Measurements from ENCODE around the gene KCNQ1. TPM values are rescaled to one million over a fixed set of nuclear protein-coding genes. Genes with fewer than 3 reads are reported as not detected.

KCNQ1 gene
- total RNA-seq, 1 donor from 2014 or later, result 2.6 TPM

DNA sequence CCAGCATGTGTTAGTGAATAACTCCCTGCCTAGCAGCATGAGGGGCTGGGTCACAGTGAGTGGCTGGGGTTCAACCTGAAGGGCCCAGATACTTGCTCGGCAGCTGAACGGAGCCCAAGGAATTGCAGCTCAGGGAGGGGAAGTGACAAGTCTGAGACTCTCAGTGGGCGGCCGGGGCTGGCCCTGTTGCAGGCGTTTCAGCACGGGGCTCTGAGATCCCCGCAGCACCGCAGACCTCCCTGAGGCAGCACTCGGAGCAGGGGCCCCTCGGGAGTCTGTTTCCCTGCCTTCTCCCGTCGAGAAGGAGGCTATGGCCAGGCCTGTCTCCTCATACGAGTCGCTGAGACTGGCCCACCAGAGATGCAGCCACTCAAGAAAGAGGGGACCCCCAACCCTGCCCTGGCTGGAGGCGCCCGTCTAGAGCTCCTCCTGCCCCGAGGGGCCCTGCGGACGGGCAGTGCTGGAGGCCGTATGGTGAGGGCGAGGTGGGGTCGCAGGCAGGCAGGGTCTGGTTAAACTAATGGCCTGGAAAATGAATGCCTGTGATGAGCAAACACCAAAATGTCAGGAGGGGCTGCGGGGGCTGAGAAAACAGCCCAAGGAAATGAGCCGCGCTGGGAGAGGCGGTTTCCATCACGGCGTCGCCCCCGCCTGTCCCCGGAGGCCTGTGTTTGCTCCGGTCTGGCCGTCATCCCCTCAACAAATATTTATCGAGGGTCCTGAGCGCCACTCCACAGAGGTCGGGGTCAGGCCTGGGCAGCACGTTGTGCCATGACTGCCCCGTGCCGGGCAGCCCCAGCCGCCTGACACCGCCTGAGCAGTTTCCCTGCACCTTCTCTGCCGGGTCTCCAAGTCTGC lies 35.0 kb upstream of the KCNQ1 start:
- Histone ChIP-seq H3K9ac (ENCODE audit: low read depth in 1 of 3, low read length in 3 of 3) (no peak overlapping the region), H3K9me3 (ENCODE audit: control insufficient read depth in 3 of 3, low read length in 3 of 3) (no peaks in the 10 kb centered on the region), H3K27me3 (ENCODE audit: control insufficient read depth in 3 of 3, insufficient read depth in 3 of 3, low read length in 3 of 3) (peaks cover 0 to 9% (median 8%) of the 10 kb centered on the region in 3 donors), H3K4me3 (ENCODE audit: low read length in 3 of 3) (no peak overlapping the region), H3K27ac (ENCODE audit: low read depth, low read length) (no peak overlapping the region), H3K36me3 (ENCODE audit: control insufficient read depth in 3 of 3, insufficient read depth in 3 of 3, low read length in 3 of 3) (no peaks in the 10 kb centered on the region), H3K4me1 (ENCODE audit: control insufficient read depth in 3 of 3, insufficient read depth in 3 of 3, low read length in 3 of 3) (peaks cover 0 to 4% (median 0%) of the 10 kb centered on the region in 3 donors)

- Histone ChIP-seq H3K36me3 (ENCODE audit: control insufficient read depth in 3 of 3, insufficient read depth in 3 of 3, low read length in 3 of 3) (no peaks in the 10 kb centered on the region), H3K4me1 (ENCODE audit: control insufficient read depth in 3 of 3, insufficient read depth in 3 of 3, low read length in 3 of 3) (peaks cover 0 to 4% (median 0%) of the 10 kb centered on the region in 3 donors)
These were observed 34.2 kb upstream of the KCNQ1 start for GRCh38 chr11:2410616-2411015.

DNA sequence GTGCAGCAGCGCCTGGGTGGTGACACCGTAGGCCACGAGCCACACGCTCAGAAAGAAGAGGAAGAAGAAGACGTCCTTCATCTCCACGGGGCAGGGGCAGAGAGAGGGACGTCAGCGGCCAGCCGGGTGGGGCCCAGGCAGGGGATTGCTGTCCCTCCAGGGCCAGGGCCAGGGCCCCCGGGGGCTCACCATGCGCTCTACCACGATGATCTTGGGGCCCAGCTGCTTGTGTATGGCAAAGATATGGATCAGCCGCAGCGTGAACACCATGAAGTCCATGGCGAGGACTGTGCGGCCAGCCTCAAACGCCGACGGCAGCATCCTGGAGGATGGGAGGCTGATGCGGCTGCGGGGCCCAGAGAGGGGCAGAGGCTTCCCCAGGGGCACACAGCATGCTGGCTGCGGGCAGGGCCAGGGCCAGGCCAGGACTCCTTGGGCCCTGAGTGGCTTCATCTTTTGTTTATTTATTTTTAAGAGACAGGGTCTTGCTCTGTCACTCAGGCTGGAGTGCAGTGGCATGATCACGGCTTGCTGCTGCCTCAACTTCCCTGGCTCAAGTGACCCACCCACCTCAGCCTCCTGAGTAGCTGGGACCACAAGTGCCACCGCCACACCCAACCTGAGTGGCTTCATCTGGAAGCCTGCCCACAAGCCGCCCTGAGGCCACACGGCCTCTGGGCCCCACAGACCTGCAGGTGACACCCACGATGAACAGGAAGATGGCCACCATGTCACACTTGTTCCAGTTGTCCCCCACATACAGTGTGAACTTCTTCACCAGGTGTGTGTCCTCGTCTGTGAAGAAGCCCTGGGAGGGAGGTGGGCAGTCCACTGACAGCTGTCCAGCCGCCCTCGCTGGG lies 33.1 kb upstream of the KCNQ1 start:
- Histone ChIP-seq H3K36me3 (ENCODE audit: control insufficient read depth in 3 of 3, insufficient read depth in 3 of 3, low read length in 3 of 3) (no peaks in the 10 kb centered on the region), H3K9ac (ENCODE audit: low read depth in 1 of 3, low read length in 3 of 3) (no peak overlapping the region), H3K4me3 (ENCODE audit: low read length in 3 of 3) (no peak overlapping the region), H3K4me1 (ENCODE audit: control insufficient read depth in 3 of 3, insufficient read depth in 3 of 3, low read length in 3 of 3) (peaks cover 0 to 4% (median 0%) of the 10 kb centered on the region in 3 donors), H3K9me3 (ENCODE audit: control insufficient read depth in 3 of 3, low read length in 3 of 3) (no peaks in the 10 kb centered on the region), H3K27me3 (ENCODE audit: control insufficient read depth in 3 of 3, insufficient read depth in 3 of 3, low read length in 3 of 3) (peaks cover 0 to 19% (median 15%) of the 10 kb centered on the region in 3 donors), H3K27ac (ENCODE audit: low read depth, low read length) (no peak overlapping the region)

More at GRCh38 chr11:2410616-2411015, 34.2 kb upstream of the KCNQ1 start:
- H3K27me3 ChIP-seq (ENCODE audit: control insufficient read depth in 3 of 3, insufficient read depth in 3 of 3, low read length in 3 of 3), result peaks cover 0 to 12% (median 9%) of the 10 kb centered on the region in 3 donors
- no peak overlapping the region for H3K27ac ChIP-seq (ENCODE audit: low read depth, low read length)
- H3K9ac ChIP-seq (ENCODE audit: low read depth in 1 of 3, low read length in 3 of 3), result no peak overlapping the region
- no peak overlapping the region for H3K4me3 ChIP-seq (ENCODE audit: low read length in 3 of 3)
- H3K9me3 ChIP-seq (ENCODE audit: control insufficient read depth in 3 of 3, low read length in 3 of 3), result no peaks in the 10 kb centered on the region

DNA sequence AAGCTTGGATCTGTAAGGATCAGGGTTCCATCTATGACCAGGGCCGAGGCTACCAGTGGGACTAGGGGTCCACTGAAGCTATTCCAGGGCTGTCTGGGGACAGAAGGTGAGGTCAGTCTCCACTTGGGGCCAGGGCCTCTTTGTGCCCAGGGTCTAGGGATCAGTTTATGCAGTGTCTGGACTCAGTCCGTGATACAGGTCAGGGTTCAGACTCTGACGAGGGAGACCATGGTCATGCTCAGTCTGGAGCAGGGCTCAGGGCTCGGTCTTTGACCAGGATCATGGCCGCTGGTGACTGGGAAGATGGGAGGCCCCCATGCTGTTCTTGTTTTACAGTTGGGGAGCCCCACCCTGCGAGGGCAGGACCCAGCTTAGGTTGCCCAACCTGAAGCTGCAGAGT lies 32.5 kb upstream of the KCNQ1 start:
- Histone ChIP-seq H3K4me3 (ENCODE audit: low read length in 3 of 3) (no peak overlapping the region), H3K4me1 (ENCODE audit: control insufficient read depth in 3 of 3, insufficient read depth in 3 of 3, low read length in 3 of 3) (peaks cover 0 to 4% (median 0%) of the 10 kb centered on the region in 3 donors), H3K36me3 (ENCODE audit: control insufficient read depth in 3 of 3, insufficient read depth in 3 of 3, low read length in 3 of 3) (no peaks in the 10 kb centered on the region), H3K27me3 (ENCODE audit: control insufficient read depth in 3 of 3, insufficient read depth in 3 of 3, low read length in 3 of 3) (peaks cover 0 to 19% (median 15%) of the 10 kb centered on the region in 3 donors), H3K27ac (ENCODE audit: low read depth, low read length) (no peak overlapping the region), H3K9ac (ENCODE audit: low read depth in 1 of 3, low read length in 3 of 3) (no peak overlapping the region), H3K9me3 (ENCODE audit: control insufficient read depth in 3 of 3, low read length in 3 of 3) (no peaks in the 10 kb centered on the region)

GRCh38 chr11:2413742-2414579 lies 30.8 kb upstream of the KCNQ1 start:
- Histone ChIP-seq H3K9ac (ENCODE audit: low read depth in 1 of 3, low read length in 3 of 3) (peak overlapping the region in 1 of 3 donors; percentile 40), H3K9me3 (ENCODE audit: control insufficient read depth in 3 of 3, low read length in 3 of 3) (no peaks in the 10 kb centered on the region)

DNA sequence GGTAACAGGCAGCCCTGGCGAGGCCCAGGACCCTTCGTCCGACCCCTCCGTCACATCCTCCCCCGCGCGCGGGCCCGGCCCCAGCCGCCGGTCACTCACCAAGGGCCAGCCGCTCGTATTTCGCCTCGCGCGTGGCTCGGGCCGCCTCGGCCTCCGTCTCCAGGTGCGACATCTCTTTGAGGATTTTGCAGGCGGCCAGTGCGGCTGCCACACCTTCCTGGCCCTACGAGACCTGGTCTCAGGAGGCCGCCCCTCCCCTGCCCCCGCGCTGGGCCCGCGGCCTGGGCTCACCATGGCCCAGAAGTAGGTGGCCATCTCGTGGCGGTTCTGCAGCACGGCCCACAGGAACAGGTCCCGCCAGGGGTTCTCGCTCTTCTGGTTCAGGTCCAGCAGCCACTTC lies 30.2 kb upstream of the KCNQ1 start:
- no peaks in the 10 kb centered on the region for H3K36me3 ChIP-seq (ENCODE audit: control insufficient read depth in 3 of 3, insufficient read depth in 3 of 3, low read length in 3 of 3)
- no peak overlapping the region for H3K27ac ChIP-seq (ENCODE audit: low read depth, low read length)
- H3K9ac ChIP-seq (ENCODE audit: low read depth in 1 of 3, low read length in 3 of 3), result no peak overlapping the region
- H3K27me3 ChIP-seq (ENCODE audit: control insufficient read depth in 3 of 3, insufficient read depth in 3 of 3, low read length in 3 of 3), result peaks cover 0 to 15% (median 12%) of the 10 kb centered on the region in 3 donors
- H3K9me3 ChIP-seq (ENCODE audit: control insufficient read depth in 3 of 3, low read length in 3 of 3), result no peaks in the 10 kb centered on the region
- peaks cover 0 to 4% (median under 1%) of the 10 kb centered on the region in 3 donors for H3K4me1 ChIP-seq (ENCODE audit: control insufficient read depth in 3 of 3, insufficient read depth in 3 of 3, low read length in 3 of 3)
- H3K4me3 ChIP-seq (ENCODE audit: low read length in 3 of 3), result no peak overlapping the region

More at GRCh38 chr11:2413742-2414579, 30.8 kb upstream of the KCNQ1 start:
- H3K27ac ChIP-seq (ENCODE audit: low read depth, low read length), result no peak overlapping the region
- H3K4me3 ChIP-seq (ENCODE audit: low read length in 3 of 3), result no peak overlapping the region
- H3K4me1 ChIP-seq (ENCODE audit: control insufficient read depth in 3 of 3, insufficient read depth in 3 of 3, low read length in 3 of 3), result peaks cover 0 to 4% (median 0%) of the 10 kb centered on the region in 3 donors
- no peaks in the 10 kb centered on the region for H3K36me3 ChIP-seq (ENCODE audit: control insufficient read depth in 3 of 3, insufficient read depth in 3 of 3, low read length in 3 of 3)
- peaks cover 0 to 16% (median 15%) of the 10 kb centered on the region in 3 donors for H3K27me3 ChIP-seq (ENCODE audit: control insufficient read depth in 3 of 3, insufficient read depth in 3 of 3, low read length in 3 of 3)

DNA sequence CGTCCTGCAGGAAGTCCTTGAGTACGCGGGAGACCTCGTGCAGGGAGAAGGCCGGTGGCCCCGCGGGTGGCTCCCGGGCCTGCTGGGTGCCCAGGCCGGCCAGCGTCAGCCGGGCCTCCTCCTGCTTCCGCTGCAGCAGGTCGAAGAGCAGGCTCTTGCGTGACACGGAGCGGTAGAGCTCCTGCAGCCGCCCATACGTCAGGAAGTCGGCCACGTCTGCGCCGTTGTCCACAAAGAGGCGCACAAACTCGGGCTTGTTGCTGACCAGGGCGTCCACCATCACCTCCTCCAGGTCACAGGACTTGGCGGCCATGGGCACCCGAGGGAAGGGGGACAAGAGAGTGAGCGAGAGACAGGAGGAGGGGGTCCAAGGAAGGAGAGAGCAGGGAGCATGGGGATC lies 29.6 kb upstream of the KCNQ1 start:
- H3K4me3 ChIP-seq (ENCODE audit: low read length in 3 of 3), result no peak overlapping the region
- peaks cover 0 to 15% (median 12%) of the 10 kb centered on the region in 3 donors for H3K27me3 ChIP-seq (ENCODE audit: control insufficient read depth in 3 of 3, insufficient read depth in 3 of 3, low read length in 3 of 3)
- peaks cover 4% of the 10 kb centered on the region in 3 donors for H3K4me1 ChIP-seq (ENCODE audit: control insufficient read depth in 3 of 3, insufficient read depth in 3 of 3, low read length in 3 of 3)
- H3K27ac ChIP-seq (ENCODE audit: low read depth, low read length), result no peak overlapping the region
- no peaks in the 10 kb centered on the region for H3K9me3 ChIP-seq (ENCODE audit: control insufficient read depth in 3 of 3, low read length in 3 of 3)
- no peaks in the 10 kb centered on the region for H3K36me3 ChIP-seq (ENCODE audit: control insufficient read depth in 3 of 3, insufficient read depth in 3 of 3, low read length in 3 of 3)
- no peak overlapping the region for H3K9ac ChIP-seq (ENCODE audit: low read depth in 1 of 3, low read length in 3 of 3)

GRCh38 chr11:2415601-2416380 lies 29.0 kb upstream of the KCNQ1 start:
- no peak overlapping the region for H3K27ac ChIP-seq (ENCODE audit: low read depth, low read length)
- H3K27me3 ChIP-seq (ENCODE audit: control insufficient read depth in 3 of 3, insufficient read depth in 3 of 3, low read length in 3 of 3), result peaks cover 0 to 15% (median 10%) of the 10 kb centered on the region in 3 donors
- H3K4me1 ChIP-seq (ENCODE audit: control insufficient read depth in 3 of 3, insufficient read depth in 3 of 3, low read length in 3 of 3), result peaks cover 4 to 9% (median 8%) of the 10 kb centered on the region in 3 donors
- H3K4me3 ChIP-seq (ENCODE audit: low read length in 3 of 3), result no peak overlapping the region
- no peak overlapping the region for H3K9ac ChIP-seq (ENCODE audit: low read depth in 1 of 3, low read length in 3 of 3)
- H3K36me3 ChIP-seq (ENCODE audit: control insufficient read depth in 3 of 3, insufficient read depth in 3 of 3, low read length in 3 of 3), result no peaks in the 10 kb centered on the region
- H3K9me3 ChIP-seq (ENCODE audit: control insufficient read depth in 3 of 3, low read length in 3 of 3), result no peaks in the 10 kb centered on the region

DNA sequence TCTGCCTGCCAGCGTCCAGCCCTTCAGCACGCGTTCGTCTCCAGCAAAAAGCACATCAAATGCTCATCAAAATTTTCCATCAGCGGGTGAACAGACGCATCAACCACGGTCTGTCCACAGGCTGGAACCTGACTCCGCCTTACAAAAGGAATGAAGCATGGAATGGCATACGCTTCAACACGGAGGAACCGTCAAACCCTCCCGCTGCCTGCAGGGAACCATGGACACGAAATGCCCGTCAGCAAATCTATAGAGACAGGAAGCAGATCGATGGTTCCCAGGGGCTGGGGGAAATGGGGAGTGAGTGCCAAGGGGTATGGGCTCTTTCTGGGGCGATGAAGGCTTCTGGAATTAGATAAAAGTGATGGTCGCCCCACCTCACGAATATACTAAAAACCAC lies 28.0 kb upstream of the KCNQ1 start:
- Histone ChIP-seq H3K4me1 (ENCODE audit: control insufficient read depth in 3 of 3, insufficient read depth in 3 of 3, low read length in 3 of 3) (peaks cover 4 to 11% (median 8%) of the 10 kb centered on the region in 3 donors), H3K36me3 (ENCODE audit: control insufficient read depth in 3 of 3, insufficient read depth in 3 of 3, low read length in 3 of 3) (no peaks in the 10 kb centered on the region), H3K4me3 (ENCODE audit: low read length in 3 of 3) (no peak overlapping the region), H3K27me3 (ENCODE audit: control insufficient read depth in 3 of 3, insufficient read depth in 3 of 3, low read length in 3 of 3) (peaks cover 0 to 21% (median 7%) of the 10 kb centered on the region in 3 donors), H3K9ac (ENCODE audit: low read depth in 1 of 3, low read length in 3 of 3) (no peak overlapping the region), H3K9me3 (ENCODE audit: control insufficient read depth in 3 of 3, low read length in 3 of 3) (no peaks in the 10 kb centered on the region), H3K27ac (ENCODE audit: low read depth, low read length) (no peak overlapping the region)

Measured in skeletal muscle tissue (tissue), 4 donors.